IgD-negative memory B cell (primary cell): Measurements from ENCODE around the gene COL1A2. TPM values are rescaled to one million over a fixed set of nuclear protein-coding genes. Genes with fewer than 3 reads are reported as not detected.
A peak's percentile ranks its signal among the peaks of the same experiment; 100 is the strongest.

Experiments
- H3K27ac Mint-ChIP-seq, 3 donors: one replicate each; pipeline ENCODE4 v1.8.0; 2020 to 2022; ENCODE audit warnings: mild to moderate bottlenecking in 3 of 3, mixed read lengths in 3 of 3, moderate library complexity in 1 of 3
- H3K27me3 Mint-ChIP-seq: one replicate; pipeline ENCODE4 v1.8.0; 2021; ENCODE audit warnings: mixed read lengths
- H3K36me3 Mint-ChIP-seq: one replicate; pipeline ENCODE4 v1.8.0; 2020; ENCODE audit warnings: mild to moderate bottlenecking, mixed read lengths
- H3K4me1 Mint-ChIP-seq, 3 donors: one replicate each; pipeline ENCODE4 v1.8.0; 2020 to 2022; ENCODE audit warnings: mixed read lengths in 3 of 3, mild to moderate bottlenecking in 1 of 3
- H3K4me3 Mint-ChIP-seq, 4 donors: one replicate each; pipeline ENCODE4 v1.8.0; 2020 to 2022; ENCODE audit warnings: mild to moderate bottlenecking in 4 of 4, mixed read lengths in 4 of 4, moderate library complexity in 3 of 4
- H3K9me3 Mint-ChIP-seq, 3 donors: one replicate each; pipeline ENCODE4 v1.8.0; 2020 to 2021; ENCODE audit warnings: mixed read lengths in 3 of 3, mild to moderate bottlenecking in 1 of 3
- polyA plus RNA-seq: library from polyadenylated mRNA; unstranded; fragments of 300-500 nt; fragmentation: Illumina TruSeq; gene quantifications from one replicate; pipeline ENCODE4 v1.2.3, GENCODE V29; 2021

Gene COL1A2
- polyA plus RNA-seq, 1 donor from 2014 or later, result not detected

DNA sequence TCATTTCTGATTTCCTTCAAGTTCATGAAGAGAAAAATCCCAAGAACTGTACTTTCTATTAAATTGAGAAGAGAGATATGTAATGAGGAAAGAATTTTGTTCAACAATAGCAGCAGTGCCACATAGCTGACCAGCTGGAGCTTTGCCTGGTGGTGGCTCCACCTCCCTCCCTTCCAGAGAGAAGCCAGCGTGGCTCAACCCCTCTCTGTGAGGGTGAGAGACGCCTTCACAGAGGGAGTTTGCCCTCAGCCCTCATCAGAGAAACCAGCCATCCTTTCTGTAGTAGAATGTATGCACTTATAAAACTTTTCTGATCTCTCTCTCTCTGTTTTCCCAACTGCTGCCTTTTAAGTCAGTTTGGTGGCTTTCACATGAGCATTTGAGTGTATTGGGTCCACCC is 20.5 kb upstream of the COL1A2 start:
- no peaks in the 10 kb centered on the region for H3K9me3 Mint-ChIP-seq
- peaks cover 4% of the 10 kb centered on the region for H3K27me3 Mint-ChIP-seq
- no peak overlapping the region for H3K27ac Mint-ChIP-seq
- H3K4me3 Mint-ChIP-seq, result no peak overlapping the region
- no peaks in the 10 kb centered on the region for H3K36me3 Mint-ChIP-seq
- peaks cover 0 to 1% (median 0%) of the 10 kb centered on the region in 3 donors for H3K4me1 Mint-ChIP-seq

- H3K27ac Mint-ChIP-seq, result no peak overlapping the region
- H3K36me3 Mint-ChIP-seq, result no peaks in the 10 kb centered on the region
- H3K27me3 Mint-ChIP-seq, result peaks cover 4% of the 10 kb centered on the region
- H3K4me3 Mint-ChIP-seq, result no peak overlapping the region
- H3K9me3 Mint-ChIP-seq, result no peaks in the 10 kb centered on the region
- H3K4me1 Mint-ChIP-seq, result peaks cover 0 to 1% (median 0%) of the 10 kb centered on the region in 3 donors
These were observed 19.8 kb upstream of the COL1A2 start for GRCh38 chr7:94374721-94375566.

DNA sequence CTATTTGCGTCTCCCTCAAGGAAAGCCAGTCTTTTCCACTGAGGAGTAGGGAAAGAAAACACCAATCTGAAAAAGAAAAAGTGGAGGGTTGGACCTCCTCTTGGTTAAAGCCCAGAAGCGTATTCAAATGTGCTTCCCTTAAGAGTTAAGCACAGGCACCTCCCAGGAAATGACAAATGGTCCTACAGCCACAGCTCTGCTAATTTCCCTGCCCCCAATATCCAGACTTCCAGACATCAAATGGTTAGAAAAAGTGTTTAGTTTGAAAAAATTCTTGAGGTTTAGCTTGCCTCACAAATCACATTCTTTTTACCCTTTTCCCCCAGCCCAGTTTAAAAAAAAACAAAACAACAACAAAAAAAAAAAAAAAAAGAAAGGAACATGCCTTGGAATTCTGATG is 19.0 kb upstream of the COL1A2 start:
- Mint-ChIP-seq H3K4me1 (no peaks in the 10 kb centered on the region), H3K27ac (no peak overlapping the region), H3K9me3 (no peaks in the 10 kb centered on the region), H3K36me3 (no peaks in the 10 kb centered on the region), H3K4me3 (no peak overlapping the region), H3K27me3 (peaks cover 4% of the 10 kb centered on the region)

DNA sequence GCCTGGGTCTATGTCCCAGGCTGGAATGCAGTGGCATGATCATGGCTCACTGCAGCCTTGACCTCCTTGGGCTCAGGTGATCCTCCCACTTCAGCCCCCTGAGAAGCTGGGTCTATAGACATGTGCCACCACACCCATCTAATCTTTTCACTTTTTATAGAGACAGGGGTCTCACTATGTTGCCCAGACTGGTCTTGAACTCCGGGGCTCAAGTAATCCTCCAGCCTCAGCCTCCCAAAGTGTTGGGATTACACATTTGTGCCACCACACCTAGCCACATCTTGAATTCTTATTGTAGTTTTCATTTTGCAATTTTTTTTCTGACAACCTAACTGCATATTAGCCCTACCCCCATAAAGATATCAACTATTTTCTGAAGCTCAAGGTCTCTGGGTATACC is 18.4 kb upstream of the COL1A2 start:
- Mint-ChIP-seq H3K27ac (no peak overlapping the region), H3K27me3 (peaks cover 4% of the 10 kb centered on the region), H3K36me3 (no peaks in the 10 kb centered on the region), H3K4me3 (no peak overlapping the region), H3K4me1 (no peaks in the 10 kb centered on the region), H3K9me3 (no peaks in the 10 kb centered on the region)

DNA sequence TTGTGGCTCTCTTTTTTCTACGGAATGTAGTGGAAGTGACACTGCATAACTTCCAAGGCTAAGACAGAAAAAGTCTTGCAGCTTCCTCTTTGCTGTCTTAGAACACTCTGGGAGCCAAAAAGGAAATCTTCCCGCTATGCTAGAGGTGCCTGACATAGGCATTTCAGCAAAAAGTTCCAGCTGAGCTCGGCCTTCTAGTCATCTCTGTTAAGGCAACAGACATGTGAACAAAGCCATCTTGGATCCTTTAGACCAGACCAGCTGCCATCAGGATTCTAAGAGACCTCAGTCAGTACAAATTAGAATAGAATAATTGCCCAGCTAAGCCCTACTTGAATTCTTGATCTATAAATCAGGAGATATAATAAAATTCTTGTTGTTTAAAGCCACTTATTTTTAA is 16.3 kb upstream of the COL1A2 start:
- no peak overlapping the region for H3K4me3 Mint-ChIP-seq
- peaks cover 3% of the 10 kb centered on the region for H3K27me3 Mint-ChIP-seq
- H3K9me3 Mint-ChIP-seq, result no peaks in the 10 kb centered on the region
- H3K36me3 Mint-ChIP-seq, result no peaks in the 10 kb centered on the region
- no peak overlapping the region for H3K27ac Mint-ChIP-seq
- H3K4me1 Mint-ChIP-seq, result no peaks in the 10 kb centered on the region

DNA sequence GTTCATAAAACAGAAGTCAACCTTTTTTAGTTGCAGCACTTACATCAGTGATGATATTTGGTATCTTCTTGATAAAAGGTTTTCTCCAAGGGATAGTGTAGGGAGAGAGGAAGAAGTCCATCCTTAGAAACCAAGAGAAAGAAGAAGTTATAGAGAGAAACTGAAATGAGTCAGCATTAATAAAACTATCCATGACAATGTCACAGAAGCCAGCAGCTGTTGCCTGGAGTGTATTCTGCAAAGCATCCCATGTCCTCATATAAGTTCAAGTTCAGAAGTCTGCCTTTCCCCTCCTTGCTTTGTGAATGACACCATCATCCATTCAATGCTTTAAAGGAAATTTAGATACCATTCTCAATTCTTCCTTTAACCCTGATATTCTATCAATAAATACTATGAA is 14.4 kb upstream of the COL1A2 start:
- Mint-ChIP-seq H3K9me3 (no peaks in the 10 kb centered on the region), H3K27me3 (no peaks in the 10 kb centered on the region), H3K36me3 (no peaks in the 10 kb centered on the region)

DNA sequence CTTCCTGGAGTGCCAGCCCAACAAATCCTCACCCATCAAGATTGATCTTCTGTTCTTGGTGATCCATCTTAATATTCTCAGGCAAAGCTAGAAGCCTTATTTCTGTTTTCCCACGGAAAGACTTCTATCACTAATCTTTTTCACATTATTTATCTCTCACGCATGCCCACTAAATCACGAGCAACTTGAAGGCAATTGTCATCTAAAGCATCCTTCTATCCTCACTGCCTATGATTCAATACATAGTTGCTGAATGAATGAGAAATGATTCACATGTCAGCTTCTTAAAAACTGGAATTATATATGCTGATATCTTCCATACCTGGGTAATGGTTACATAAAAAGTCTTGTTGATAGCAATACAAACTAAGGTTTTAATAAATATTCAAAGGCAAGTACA is 12.6 kb upstream of the COL1A2 start:
- Mint-ChIP-seq H3K27me3 (no peaks in the 10 kb centered on the region), H3K36me3 (no peaks in the 10 kb centered on the region), H3K27ac (no peak overlapping the region), H3K9me3 (no peaks in the 10 kb centered on the region), H3K4me3 (no peak overlapping the region), H3K4me1 (no peaks in the 10 kb centered on the region)

More for the DNA sequence above, 14.4 kb upstream of the COL1A2 start:
- Mint-ChIP-seq H3K4me1 (no peaks in the 10 kb centered on the region), H3K27ac (no peak overlapping the region), H3K4me3 (no peak overlapping the region)

DNA sequence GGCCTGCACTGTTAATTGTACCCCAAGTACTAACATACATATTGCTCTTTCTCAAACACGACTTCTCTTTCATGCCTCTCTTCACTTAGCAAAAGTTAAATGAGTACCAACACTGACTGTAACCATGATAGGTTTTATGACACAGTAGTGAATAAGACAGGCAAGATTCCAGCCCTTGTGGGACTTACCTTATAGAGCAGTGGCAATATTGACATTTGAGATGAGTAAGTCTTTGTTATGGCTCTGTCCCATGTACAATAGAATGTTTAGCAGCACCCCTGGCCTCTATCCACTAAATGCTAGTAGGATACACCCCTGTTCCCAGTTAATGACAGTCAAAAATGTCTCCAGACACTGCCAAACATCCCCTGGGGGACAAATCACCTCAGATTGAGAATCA is 11.9 kb upstream of the COL1A2 start:
- H3K4me3 Mint-ChIP-seq, result no peak overlapping the region
- H3K4me1 Mint-ChIP-seq, result no peaks in the 10 kb centered on the region
- peaks cover 1% of the 10 kb centered on the region for H3K27me3 Mint-ChIP-seq
- no peak overlapping the region for H3K27ac Mint-ChIP-seq
- no peaks in the 10 kb centered on the region for H3K9me3 Mint-ChIP-seq
- no peaks in the 10 kb centered on the region for H3K36me3 Mint-ChIP-seq

GRCh38 chr7:94384315-94384714 is 10.4 kb upstream of the COL1A2 start:
- Mint-ChIP-seq H3K4me3 (no peak overlapping the region), H3K4me1 (no peaks in the 10 kb centered on the region), H3K27ac (no peak overlapping the region), H3K9me3 (no peaks in the 10 kb centered on the region), H3K36me3 (no peaks in the 10 kb centered on the region), H3K27me3 (peaks cover 2% of the 10 kb centered on the region)

DNA sequence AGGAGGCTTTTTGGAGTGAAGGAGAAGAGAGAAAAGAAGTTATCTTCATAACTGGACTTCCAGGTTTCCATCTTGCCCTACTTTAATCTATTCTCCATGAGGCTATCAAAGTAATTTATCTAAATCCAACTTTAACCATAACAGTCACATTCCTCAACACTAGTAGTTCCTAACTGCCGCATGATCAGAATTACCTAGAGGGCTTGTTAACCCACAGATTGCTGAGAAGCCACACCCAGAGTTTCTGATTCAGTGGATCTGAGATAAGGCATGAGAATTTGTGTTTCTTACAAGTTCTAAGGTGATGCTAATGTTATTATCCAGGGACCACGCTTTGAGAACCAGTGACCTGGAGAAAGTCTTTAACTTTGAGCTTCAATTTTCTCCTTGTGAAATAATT is 8.3 kb upstream of the COL1A2 start:
- Mint-ChIP-seq H3K4me3 (no peak overlapping the region), H3K36me3 (no peaks in the 10 kb centered on the region), H3K27me3 (peaks cover 2% of the 10 kb centered on the region), H3K9me3 (peaks cover 0 to 2% (median 0%) of the 10 kb centered on the region in 3 donors), H3K4me1 (no peaks in the 10 kb centered on the region), H3K27ac (no peak overlapping the region)

DNA sequence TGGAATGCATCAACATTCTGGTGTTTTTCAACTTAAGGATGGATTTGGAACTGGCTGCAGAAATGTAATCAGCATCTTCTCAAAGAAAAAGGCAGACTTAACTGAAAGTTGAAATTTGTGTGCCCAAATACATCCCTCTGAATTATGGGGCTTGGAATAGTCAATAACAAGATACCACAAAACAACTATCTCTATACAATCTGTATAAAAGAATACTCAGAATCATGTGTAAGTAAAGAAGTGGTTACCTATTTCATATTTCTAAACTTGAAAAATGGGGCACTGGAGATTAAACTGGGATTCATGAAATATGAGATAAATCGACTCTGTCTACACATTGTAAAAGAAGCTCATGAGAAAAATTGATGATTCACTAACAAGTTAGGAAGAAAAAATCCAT is 6.2 kb upstream of the COL1A2 start:
- Mint-ChIP-seq H3K36me3 (no peaks in the 10 kb centered on the region), H3K27me3 (peaks cover 5% of the 10 kb centered on the region), H3K4me1 (no peaks in the 10 kb centered on the region), H3K27ac (no peak overlapping the region), H3K4me3 (no peak overlapping the region), H3K9me3 (peaks cover 0 to 2% (median 0%) of the 10 kb centered on the region in 3 donors)

DNA sequence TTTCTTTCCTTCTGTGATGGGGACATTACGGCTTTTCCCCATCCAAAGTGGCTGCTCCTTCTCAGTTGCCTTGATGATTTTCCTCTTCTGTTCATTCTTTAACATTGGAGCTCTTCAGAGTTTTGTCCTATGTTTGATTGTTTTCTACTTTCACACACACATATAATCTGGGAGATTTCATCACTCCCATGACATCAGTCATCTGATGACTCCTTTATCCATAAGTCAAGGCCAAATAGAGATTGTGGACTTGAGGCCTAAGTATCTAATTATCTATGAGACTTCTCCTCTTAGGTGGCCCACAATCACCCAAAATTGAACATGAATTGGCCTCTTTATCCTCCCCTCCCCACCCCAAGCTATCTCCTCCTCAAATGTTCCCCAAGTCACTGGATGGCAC is 5.3 kb upstream of the COL1A2 start:
- Mint-ChIP-seq H3K27ac (no peak overlapping the region), H3K4me3 (no peak overlapping the region), H3K4me1 (no peaks in the 10 kb centered on the region)

GRCh38 chr7:94391726-94392392 is 2.8 kb upstream of the COL1A2 start:
- Mint-ChIP-seq H3K36me3 (no peaks in the 10 kb centered on the region), H3K27me3 (peaks cover 8% of the 10 kb centered on the region), H3K4me1 (peaks cover 6% of the 10 kb centered on the region in 3 donors), H3K27ac (peak overlapping the region in 1 of 3 donors; percentile 96), H3K9me3 (peaks cover 0 to 2% (median 0%) of the 10 kb centered on the region in 3 donors), H3K4me3 (peak overlapping the region in 1 of 4 donors; percentile 69)

More for the DNA sequence above, 5.3 kb upstream of the COL1A2 start:
- H3K27me3 Mint-ChIP-seq, result peaks cover 5% of the 10 kb centered on the region
- peaks cover 0 to 2% (median 0%) of the 10 kb centered on the region in 3 donors for H3K9me3 Mint-ChIP-seq
- H3K36me3 Mint-ChIP-seq, result no peaks in the 10 kb centered on the region

- Mint-ChIP-seq H3K27ac (peak overlapping the region in 1 of 3 donors; percentile 96), H3K27me3 (peaks cover 8% of the 10 kb centered on the region), H3K4me1 (peaks cover 6% of the 10 kb centered on the region in 3 donors), H3K9me3 (peaks cover 0 to 2% (median 0%) of the 10 kb centered on the region in 3 donors), H3K36me3 (no peaks in the 10 kb centered on the region), H3K4me3 (peak overlapping the region in 1 of 4 donors; percentile 69)
These were observed 2.3 kb upstream of the COL1A2 start for GRCh38 chr7:94392393-94392786.

- H3K27ac Mint-ChIP-seq, result peak overlapping the region in 1 of 3 donors; percentile 62
- peaks cover 0 to 2% (median 0%) of the 10 kb centered on the region in 3 donors for H3K9me3 Mint-ChIP-seq
- H3K27me3 Mint-ChIP-seq, result peaks cover 6% of the 10 kb centered on the region
- H3K4me3 Mint-ChIP-seq, result peak overlapping the region in 1 of 4 donors; percentile 67
- peaks cover 6% of the 10 kb centered on the region in 3 donors for H3K4me1 Mint-ChIP-seq
- no peaks in the 10 kb centered on the region for H3K36me3 Mint-ChIP-seq
These were observed 1.2 kb upstream of the COL1A2 start for GRCh38 chr7:94393246-94394108.
